T follicular helper cell (primary cell): Measurements from ENCODE around the gene CHAF1A.

Experiments
- DNase-seq: peaks from one replicate; pipeline ENCODE4 v3.0.0-alpha.2; 2020; ENCODE audit warnings: low read depth

Gene CHAF1A

DNA sequence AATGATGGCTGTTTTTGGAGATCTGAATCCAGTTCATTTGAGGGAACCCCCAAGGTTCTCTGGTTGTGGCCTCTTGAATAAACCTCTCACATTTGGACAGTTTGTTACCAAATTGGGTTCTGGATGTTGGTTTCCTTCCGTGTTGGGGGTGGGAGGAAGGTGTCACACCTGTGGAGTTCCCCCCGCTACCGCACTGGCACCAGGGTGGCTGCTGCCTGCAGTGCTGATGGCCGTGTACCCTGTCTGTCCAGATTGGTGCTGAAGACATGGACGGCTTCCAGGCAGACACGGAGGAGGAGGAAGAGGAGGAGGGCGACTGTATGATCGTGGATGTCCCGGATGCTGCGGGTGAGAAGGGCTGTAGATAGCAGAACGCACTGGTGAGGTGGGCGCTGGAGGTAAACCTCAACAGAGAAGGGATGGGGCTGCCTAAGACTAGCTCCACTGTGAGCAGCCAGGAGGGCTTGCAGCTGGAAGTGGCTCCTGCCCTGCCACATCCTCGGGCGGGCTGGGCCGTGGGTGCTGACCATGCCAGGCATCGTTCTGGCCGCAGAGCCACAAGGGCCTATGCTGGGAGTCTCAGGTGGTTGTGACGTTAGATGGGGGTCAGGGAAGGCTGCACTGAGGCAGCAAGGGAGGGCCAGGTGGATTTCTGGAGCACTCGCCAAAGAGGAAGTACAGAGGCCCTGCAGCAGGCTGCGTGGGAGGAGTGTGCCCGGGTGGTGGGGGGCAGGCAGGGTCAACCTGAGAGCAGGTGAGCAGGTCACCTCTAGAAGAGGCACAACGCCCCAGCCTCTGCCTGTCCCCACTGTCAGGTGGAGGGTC is 39.8 kb downstream of the CHAF1A start:
- no peak for DNase-seq

DNA sequence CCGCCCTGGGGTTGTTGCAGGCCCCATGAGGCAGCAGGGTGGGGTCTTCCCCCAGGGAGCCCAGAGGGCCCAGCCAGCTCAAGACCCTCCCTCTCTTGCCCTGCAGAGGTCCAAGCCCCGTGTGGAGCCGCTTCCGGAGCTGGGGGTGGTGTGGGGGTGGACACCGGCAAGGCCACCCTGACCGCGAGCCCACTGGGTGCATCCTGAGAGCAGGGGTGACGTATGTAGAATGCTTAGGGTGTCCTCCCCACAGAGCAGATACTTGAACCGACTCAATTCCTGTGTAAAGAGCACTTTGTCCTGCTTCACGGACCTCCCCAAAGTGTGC is 40.3 kb downstream of the CHAF1A start:
- no peak for DNase-seq

DNA sequence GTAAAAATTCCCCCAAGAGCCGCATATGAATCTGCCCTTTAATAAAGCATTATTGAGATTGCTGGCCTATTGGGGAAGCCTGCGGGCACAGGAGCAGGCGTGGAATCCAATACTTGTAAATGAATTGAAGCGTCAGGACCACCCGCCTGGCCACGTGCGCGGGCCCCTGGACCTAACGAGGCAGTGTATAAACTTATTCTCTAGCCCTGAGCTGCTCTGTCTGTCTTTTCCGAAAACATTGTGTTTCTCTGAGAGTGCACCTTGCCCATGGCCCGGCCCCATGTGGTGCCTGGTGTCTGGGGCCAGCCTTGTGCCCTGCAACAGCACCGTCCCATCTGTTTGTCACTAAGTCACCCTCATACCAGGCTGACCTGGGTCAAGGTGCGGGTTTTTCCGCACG is 40.7 kb downstream of the CHAF1A start:
- no peak for DNase-seq

DNA sequence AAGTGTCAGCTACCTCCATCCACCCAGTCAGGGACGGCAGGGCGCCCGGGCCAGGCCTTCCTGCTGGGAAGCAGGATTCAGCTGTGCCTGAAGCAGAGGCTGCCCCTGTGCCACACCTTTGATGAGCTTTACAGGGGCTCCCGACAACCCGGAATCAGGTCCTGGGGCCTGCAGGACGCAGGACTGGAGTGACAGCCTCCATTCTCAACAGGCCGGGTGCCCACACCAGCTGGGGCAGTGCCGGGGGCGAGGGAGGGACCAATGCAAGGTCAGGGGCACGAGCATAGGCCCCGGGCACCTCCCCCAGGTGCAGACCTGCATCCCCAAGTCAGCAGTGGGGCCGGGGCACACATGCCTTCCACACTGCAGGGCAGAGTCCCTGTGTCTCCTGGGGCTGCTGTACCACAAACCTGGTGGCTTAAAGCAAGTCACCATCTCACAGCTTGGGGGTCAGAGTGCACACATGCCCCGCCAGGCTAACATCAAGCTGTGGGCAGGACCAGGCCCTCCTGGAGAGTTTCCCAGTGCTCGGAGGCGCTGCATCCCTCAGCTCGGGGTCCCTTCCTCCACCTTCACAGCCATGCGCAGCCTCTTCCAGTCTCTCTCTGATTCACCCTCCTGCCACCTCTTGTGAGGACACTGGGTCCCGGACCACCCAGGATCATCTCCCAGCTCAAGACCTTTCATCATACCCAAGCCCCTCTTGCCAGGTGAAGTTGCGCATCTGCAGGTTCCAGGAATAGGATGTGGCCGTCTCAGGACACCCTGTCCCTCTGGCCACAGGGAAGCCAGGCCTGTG is 41.7 kb downstream of the CHAF1A start:
- DNase-seq = no peak

DNA sequence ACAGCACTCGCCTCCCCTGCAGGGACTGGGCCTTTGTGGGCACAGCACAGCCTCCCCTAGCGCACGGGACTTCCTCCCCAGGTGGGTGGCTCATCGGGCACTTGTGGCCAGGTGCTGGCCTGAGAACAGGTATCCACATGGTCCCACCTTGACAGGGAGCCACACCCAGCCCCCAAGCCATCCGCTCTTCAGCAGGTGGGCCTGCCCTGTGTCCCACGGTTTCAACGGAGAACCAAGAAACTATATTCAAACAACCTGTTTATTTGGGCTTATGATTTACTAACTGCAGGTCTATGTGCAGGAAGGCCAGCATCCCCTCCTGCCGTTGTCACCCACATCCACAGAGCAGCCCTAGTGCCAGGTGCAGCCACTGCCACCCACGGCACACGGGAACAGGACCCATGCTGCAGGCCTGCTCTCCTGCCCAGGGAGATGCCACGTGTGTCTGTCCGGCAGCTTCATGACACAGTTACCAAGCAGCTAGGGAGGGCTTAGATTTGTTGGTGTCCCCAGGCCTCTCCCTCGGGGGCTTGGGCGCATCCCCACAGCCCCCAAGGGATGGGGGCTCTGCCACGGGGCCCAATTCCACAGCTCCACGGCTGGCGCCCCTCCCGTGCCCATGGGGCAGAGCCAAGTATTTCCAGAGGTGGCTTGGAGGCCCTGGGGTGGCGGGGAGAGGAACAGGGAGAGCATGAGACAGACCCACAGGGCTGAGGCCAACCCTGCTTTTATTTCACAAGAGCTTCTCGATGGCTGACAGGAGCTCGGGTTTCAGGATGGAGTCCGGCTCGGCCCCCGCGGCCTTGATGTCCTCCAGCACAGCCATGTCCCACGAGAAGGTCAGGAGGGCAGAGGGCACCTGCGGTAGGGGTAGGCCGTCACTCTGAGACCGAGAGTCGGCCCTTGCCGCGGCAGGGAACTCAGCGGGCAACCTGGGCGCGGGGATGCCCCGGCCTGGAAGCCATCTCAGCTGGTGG is 42.6 kb downstream of the CHAF1A start:
- no peak for DNase-seq

DNA sequence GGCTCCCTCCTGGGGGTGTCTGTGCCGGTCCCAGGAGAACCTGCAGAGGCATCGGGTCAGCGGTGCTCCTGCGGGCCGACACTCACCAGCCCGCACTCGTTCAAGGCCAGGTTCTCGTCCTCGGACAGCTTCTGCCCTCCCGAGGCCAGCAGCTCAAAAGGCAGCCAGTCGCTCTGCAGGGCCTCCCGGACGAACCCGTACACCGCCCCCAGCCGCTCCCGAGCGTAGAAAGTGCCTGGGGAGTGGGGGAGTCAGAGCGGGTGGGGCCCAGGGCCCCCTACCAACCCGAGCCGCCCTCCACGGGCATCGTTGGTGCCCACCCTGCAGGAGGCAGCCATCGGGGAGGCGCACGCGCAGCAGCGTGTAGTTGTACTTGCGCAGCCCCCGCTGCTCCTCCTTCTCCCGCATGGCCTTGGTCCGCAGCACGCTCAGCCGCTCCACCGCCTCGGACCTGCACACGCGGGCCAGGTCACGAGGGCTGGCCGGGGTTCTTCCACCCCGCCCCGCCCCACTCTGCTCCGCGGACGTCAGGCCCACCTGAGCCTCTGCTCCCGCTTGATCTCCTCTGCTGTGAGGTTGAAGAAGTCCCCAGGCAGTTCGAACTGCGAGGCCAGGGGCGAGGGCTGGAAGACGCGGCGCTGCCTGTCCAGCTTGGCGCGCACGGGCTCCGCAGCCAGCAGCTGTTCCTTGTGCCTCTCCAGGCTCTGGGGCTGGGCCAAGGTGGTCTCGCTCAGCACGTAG is 43.7 kb downstream of the CHAF1A start:
- DNase-seq = no peak

DNA sequence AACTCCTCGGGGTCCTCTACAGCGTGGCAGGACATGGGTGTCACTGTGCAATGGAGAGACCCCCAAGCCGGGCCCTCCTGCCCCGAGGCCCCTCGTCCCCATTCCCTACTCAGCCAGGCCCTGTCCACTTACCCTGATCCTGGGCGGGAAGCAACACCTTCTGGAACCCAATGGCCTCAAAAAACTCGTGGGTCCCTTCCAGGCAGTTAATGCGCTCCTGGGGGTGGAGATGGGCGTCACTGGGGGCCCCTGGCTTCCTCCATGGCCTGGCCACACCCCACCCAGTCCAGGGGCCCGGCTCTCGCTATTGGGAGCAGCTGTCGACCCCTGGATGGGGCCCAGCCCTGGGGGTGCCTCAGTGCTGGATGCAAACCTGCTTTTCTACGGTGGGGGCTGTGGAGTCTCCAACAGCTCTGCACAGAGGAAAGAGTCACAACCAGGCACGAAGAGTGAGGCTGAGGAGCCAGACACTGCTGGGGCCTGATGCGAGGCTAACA is 44.3 kb downstream of the CHAF1A start:
- no peak for DNase-seq

DNA sequence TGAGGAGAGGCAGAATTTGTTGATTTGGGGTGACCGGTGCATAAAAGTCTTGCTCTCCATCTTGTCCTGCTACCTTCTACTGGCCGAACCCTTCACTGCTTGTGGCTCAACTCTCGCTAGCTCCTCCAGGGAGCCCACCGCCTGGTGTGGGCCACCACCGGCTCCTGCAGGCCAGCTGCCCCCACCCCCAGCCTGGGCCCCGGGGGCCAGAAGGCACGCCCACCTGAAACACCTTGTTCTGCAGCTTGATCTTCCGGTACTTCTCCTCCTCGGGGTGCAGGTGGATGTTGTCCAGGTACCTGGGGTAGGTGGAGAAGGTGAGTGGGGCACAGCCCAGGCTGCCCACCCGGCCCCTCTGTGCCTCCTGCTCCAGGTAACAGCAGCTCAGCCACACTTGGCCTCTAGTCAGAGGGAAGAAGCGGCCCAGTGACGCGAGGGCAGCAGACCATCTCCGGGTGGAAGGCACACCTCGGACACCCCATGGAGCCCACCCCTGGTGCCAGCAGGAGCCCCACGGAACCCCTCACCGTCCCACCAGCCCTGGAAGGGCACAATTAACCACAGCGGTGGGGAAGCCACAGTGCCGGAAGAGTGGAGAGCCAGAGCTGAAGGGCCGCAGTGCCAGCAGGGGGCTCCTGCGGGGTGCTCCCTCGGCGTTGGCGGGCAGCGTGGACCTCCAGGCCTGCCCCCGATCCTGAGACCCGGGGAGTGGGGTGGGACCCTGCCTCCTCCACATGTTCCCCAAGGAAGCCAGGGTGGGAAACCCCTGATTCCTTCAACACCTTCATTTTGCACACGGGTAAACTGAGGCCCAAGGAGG is 45.1 kb downstream of the CHAF1A start:
- DNase-seq = no peak

DNA sequence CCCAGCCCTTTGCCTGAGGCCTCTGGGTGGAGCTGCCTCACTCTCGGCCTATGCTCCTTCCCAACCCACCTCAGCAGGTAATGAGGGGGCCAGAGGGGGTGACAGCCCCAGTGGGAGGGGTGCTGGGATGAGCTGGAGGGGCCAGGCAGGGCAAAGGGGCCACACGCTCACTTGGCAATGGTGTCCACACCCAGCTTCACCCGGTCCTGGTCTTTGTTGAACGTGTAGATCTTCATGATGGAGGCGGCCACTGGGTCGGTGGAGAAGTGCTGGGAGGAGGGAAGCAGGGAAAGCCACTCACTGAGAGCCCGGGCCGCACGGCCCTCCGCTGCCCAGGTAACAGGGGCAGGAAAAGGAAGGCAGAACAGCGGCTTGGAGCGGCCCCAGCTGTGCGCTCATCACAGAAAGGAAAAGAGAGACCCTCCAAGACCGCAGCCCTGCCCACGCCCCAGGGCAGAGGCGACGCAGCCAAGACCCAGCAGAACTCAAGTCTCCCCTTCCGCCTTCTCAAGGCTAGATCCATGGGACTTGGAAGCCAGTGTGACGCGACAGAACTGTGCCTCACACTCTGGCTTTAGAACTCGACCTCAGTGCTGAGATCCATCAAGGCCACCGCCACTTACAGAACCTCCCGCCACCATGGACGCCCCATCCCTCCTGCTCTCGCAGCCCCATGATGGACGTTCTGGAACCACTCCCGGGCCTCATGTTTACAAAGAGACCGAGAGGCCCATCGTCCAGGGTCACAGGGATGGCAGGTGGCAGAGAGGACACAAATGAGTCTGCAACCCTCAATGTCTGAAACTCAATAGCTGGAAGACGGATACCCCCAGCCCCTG is 45.9 kb downstream of the CHAF1A start:
- DNase-seq = no peak

DNA sequence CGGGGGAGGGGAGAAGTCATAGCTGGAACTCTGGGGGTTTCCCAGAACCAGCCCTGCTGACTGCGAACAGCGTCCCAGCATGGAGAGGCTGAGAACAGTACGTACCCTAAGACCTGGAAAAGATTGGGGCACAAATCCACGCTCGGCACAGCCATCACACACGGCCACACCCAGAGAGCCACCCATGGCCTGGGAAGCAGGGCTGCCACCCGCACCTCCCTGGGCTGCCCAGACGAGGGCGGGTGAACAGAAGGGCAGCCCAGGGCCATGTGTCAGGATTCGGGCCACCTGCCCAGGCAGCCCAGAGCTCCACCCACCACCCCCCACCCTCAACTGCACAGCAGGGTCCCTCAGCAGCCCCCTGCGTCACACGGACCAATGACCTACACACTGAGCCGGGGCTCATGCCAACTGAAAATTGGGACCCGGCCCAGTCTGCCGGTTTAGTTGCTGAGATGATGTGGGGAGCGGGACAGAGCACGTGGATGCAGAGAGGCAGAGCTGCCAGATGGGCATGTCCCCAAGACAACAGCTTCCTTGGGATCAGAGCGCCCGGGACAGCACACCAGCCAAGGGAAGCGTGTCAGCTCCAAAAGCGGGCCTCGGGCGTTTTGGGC is 46.7 kb downstream of the CHAF1A start:
- no peak for DNase-seq

DNA sequence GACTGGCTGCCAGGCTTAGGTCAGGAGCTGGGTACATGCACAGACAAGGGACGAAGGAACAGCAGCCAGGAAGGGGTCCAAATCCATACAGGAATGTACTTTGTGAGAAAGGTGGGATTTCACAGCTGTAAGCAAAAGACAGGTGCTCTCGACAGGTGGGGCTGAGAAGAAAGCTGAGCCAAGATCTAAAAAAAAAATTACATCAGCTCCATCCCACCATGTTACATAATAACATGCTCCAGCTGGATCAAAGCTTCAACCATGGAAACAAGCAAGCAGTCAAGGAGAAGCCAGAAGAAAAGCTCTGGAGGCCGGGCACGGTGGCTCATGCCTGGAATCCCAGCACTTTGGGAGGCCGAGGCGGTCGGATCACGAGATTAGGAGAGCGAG is 47.2 kb downstream of the CHAF1A start:
- DNase-seq = no peak

DNA sequence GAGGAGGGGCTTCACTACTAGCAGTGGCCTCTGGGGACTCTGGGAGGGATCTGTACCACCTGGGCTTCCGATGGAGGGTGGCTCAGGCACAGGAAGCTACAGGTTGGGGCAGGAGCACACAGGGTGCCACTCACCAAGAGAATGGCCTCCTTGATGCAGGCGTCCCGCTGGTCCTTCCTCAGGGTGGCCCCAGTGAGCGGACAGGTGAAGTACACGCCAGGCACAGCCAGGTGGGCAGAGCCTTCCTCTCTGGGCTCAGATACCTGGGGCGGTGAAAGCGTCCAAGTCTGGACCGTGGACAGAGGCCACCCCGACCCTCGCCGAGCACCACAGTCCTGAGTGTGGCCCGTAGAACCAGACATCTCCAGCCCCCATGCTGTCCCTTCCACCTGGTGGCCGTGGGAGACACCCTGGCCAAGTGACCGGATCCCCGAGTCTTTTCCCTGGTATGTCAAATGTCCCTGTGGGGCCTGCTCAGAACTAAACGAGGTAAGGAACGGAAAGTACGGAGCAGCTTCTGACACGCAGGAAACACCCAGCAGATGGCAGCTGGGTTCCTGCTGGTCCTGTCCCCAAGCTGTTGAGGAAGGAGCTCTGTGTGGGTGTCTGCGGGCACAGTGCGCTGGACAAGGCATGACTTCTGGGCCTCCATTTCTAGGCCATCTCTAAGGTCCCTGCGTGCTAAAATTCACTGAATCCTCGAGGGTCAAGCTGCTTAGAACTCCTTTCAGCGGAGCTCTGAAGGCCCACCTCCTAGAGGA is 50.0 kb downstream of the CHAF1A start:
- DNase-seq = no peak

DNA sequence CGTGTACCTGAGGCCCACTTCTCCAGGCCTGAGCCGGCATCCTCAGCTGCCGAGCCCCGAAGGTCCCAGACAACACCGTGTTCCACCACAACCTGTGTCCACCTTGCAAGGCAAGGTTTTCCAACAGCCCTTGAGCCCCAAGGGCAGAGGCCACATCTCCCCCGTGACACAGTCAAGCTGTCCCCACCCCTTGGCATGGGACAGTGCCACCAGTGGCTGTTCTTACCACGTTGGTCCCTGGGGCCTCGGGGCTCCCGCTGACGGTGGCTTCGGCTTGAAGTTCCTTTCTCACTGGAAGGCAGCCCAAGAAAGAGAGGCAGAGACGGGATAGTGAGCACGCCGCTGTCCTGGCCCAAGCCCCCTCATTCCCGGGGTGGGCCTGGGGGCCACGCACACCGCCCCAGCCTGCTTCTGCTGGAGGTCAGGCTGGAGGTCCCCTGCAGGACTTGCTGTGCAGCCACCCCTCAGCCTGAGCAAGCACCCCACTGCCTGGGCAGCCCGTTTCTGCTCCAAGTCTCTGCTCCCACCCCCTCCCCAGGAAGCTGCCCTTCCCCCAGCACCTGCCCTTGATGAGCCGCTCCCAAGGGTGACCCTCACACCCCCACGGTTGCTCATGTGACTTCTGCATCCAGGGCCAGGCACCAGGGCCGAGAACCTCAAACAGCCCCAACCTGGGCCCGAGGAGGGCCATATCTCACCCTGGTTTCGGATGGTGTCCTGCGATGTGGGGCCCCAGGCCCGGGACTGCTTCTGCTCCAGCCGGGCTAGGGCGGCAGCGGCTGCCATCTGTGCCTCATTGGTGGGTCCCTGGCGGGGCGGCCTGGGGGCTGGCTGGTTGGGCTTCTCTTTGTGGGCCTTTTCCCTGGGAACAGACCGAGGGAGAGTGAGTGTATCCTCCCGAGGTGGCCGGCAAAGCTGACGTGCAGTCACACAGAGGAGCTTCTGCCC is 51.1 kb downstream of the CHAF1A start:
- no peak for DNase-seq

DNA sequence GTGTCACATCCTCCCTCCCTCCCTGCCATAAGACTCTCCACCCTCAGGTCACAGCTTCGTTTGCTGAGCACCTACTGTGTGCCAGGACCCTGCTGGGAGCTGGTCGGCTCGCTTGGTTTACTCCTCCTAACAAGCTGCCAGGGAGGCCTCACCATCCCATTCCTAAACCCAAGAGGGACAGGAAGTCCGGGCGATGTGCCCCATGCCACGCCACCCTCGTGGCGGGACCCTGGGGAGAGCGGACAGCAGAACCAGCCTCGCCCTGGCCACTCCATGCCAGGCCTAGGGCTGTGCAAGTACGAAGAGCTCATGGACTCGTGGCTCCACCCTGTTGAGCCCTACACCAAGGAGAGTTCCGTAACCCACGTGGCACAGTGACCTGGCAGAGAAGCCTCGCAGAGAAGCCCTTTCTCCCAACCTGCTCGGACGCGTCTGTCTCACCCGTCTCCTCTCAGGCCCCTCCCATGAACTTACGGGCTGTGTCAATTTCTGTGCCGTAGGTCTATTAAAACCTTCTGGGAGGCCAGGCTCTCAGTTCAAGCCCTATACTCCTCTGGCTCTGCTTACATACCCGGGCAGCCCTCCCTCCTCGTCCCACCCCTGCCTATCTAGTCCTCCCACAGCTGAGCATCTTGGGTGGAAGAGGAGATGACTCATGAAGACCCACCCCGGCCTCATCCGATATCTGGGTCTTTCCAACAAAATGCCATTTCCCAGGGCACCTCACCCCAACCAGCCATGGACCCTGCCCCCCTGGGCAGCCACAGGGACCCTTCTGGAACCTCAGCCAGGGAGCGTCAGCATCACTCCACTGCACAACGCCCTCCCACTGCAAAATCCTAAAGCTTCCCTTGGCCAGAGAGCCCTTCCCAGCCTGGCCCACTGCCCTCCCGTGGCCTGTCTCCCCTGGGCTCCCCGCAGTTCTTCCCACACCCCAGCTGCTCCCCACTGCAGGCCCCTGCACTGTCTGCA is 52.6 kb downstream of the CHAF1A start:
- DNase-seq = no peak

DNA sequence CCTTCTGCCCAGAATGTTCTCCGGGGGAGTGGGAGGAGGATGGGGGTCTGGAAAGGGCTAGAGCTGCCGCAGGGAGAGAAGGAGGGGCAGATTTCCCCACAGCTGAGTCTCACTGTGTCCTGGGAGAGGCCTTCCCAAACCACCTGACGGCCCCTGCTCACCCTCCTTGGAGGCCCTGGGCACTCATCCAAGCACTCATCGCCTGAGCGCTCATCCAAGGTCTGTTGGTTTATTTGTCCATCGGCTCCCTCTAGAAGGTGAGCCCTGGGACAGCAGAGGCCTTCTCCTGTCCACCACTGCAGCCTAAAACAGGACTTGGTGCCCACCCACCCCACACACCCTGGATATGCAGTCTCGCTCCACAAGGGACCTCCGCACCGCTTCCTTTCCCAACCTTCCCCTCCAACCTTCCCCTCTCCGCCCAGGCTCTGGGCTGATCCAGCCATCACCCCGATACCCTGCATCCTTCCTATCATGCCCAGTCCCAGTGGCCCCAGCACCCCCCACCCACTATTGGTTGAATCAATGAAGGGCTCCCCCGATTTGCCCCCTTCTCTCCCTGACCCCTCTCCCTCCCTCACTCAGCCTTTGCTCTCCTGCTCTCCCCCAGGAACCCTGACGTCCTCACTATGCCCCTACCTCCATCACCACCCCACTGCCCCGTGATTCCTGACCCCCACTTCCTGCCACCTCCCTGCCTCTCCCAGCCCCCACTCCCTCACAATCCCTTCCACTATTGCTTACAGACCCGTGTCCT is 53.5 kb downstream of the CHAF1A start:
- DNase-seq = no peak
